Keratinocyte (primary cell): ENCODE measurements around the gene CCL4L2. TPM values are rescaled to one million over a fixed set of nuclear protein-coding genes. Genes with fewer than 3 reads are reported as not detected.
"Not testable (repeated sequence)": the region's sequence is repeated elsewhere in the genome, so short reads cannot be mapped to it uniquely, and the experiment has no call there.

Experiments
- DNase-seq: peaks from one replicate; pipeline ENCODE4 v3.0.0-alpha.2; 2011; ENCODE audit warnings: low read depth, missing footprints, low spot score
- FAIRE-seq: peaks from 2 replicates; lab custom pipeline; 2011; peaks lifted over from hg19 to GRCh38; lab: Jason Lieb, UNC
- H2AFZ ChIP-seq: 2 replicates; pipeline ENCODE4 v1.6.0; 2012; ENCODE audit warnings: low read length, control low read depth, inconsistent platforms; ENCODE audit not compliant: control insufficient read depth
- H3K27ac ChIP-seq: 2 replicates; pipeline ENCODE4 v1.5.1; 2011; ENCODE audit warnings: low read length; ENCODE audit not compliant: control insufficient read depth, insufficient read depth
- H3K27me3 ChIP-seq: 3 replicates; pipeline ENCODE4 v1.6.0; 2011; ENCODE audit warnings: low read length; ENCODE audit not compliant: control insufficient read depth, insufficient read depth; ENCODE audit errors: extremely low read depth
- H3K36me3 ChIP-seq, 2 experiments: 2 replicates in 1 of 2; 3 replicates in 1 of 2; pipeline ENCODE4 v1.5.1; 2011; ENCODE audit warnings: low read length in 2 of 2, mild to moderate bottlenecking in 1 of 2; ENCODE audit not compliant: control insufficient read depth in 2 of 2, insufficient read depth in 2 of 2; ENCODE audit errors: extremely low read depth in 1 of 2
- H3K4me1 ChIP-seq: 3 replicates; pipeline ENCODE4 v1.5.1; 2011; ENCODE audit warnings: low read length; ENCODE audit not compliant: control insufficient read depth, insufficient read depth; ENCODE audit errors: extremely low read depth
- H3K4me2 ChIP-seq: 3 replicates; pipeline ENCODE4 v1.6.0; 2011; ENCODE audit warnings: low read depth, low read length; ENCODE audit not compliant: control insufficient read depth, insufficient read depth; ENCODE audit errors: extremely low read depth
- H3K4me3 ChIP-seq, 3 experiments: fragments of 200-600 bp in 1 of 3; sonication (generic) in 1 of 3; 2 replicates in 2 of 3; 3 replicates in 1 of 3; pipeline ENCODE4 v1.5.1; 2011 to 2016; ENCODE audit warnings: low read length in 3 of 3, mild to moderate bottlenecking in 3 of 3, control low read depth in 2 of 3, inconsistent platforms in 1 of 3, low read depth in 1 of 3, mixed read lengths in 1 of 3, mixed run types in 1 of 3, moderate library complexity in 1 of 3; ENCODE audit not compliant: control insufficient read depth in 2 of 3, insufficient read depth in 2 of 3; ENCODE audit errors: extremely low read depth in 1 of 3
- H3K79me2 ChIP-seq: 2 replicates; pipeline ENCODE4 v1.6.0; 2012; ENCODE audit warnings: low read length; ENCODE audit not compliant: control insufficient read depth, insufficient read depth
- H3K9ac ChIP-seq: 3 replicates; pipeline ENCODE4 v1.6.0; 2011; ENCODE audit warnings: low read length; ENCODE audit not compliant: control insufficient read depth, insufficient read depth; ENCODE audit errors: extremely low read depth
- H3K9me1 ChIP-seq: 3 replicates; pipeline ENCODE4 v1.6.0; 2011; ENCODE audit warnings: low read length; ENCODE audit not compliant: control insufficient read depth, insufficient read depth; ENCODE audit errors: extremely low read depth
- H3K9me3 ChIP-seq: 2 replicates; pipeline ENCODE4 v1.5.1; 2012; ENCODE audit warnings: low read depth, low read length; ENCODE audit not compliant: control insufficient read depth
- H4K20me1 ChIP-seq: 3 replicates; pipeline ENCODE4 v1.6.0; 2011; ENCODE audit warnings: low read length; ENCODE audit not compliant: control insufficient read depth, insufficient read depth; ENCODE audit errors: extremely low read depth
- CTCF ChIP-seq, 3 experiments: IDR thresholded peaks in 1 of 3; conservative IDR thresholded peaks in 1 of 3; optimal IDR thresholded peaks in 1 of 3; 2 replicates in 2 of 3; 3 replicates in 1 of 3; pipeline versions ENCODE3 to v1.5.1; 2011; ENCODE audit warnings: low read length in 3 of 3, mild to moderate bottlenecking in 3 of 3, moderate library complexity in 2 of 3, control low read depth in 1 of 3, inconsistent platforms in 1 of 3; ENCODE audit not compliant: insufficient read depth in 2 of 3; ENCODE audit errors: extremely low read depth in 1 of 3
- EZH2 ChIP-seq: IDR thresholded peaks from one replicate; pipeline ENCODE4 v1.6.1; 2012; ENCODE audit warnings: inconsistent platforms, mild to moderate bottlenecking, low read length, moderate library complexity
- dilution Hi-C: fragments of 300-500 bp; cut with MboI; formaldehyde crosslinking; loops from one replicate; pipeline ENCODE4 v1.7.0; 2020; ENCODE audit warnings: low sequenced_read_pairs; ENCODE audit not compliant: extremely low pct_ligation_motif_present
- polyA plus RNA-seq, 5 experiments: library from polyadenylated mRNA; depleted of rRNA in 3 of 5; stranded (reverse) in 3 of 5; stranded (forward) in 1 of 5; unstranded in 1 of 5; fragments of >200 nt; gene quantifications; 1 replicate in 1 of 5; 2 replicates in 3 of 5; 3 replicates in 1 of 5; pipeline versions ENCODE4 v1.2.1 to v1.2.3, GENCODE V29; 2011 to 2012; ENCODE audit warnings: missing spikeins in 2 of 5, low read depth in 1 of 5, low replicate concordance in 1 of 5

The CCL4L2 gene
- polyA plus RNA-seq, 1 donor (not counting 4 experiments of a cell fraction or from before 2014, with no cell fraction given), result not detected

- Histone ChIP-seq H3K4me2 (no peak overlapping the region), H3K36me3 (no peaks in the 10 kb centered on the region), H3K79me2 (no peaks in the 10 kb centered on the region), H3K4me1 (peaks cover 7% of the 10 kb centered on the region), H4K20me1 (no peaks in the 10 kb centered on the region), H3K9me1 (no peaks in the 10 kb centered on the region), H3K4me3 (no peak overlapping the region), H3K9ac (no peak overlapping the region), H3K27me3 (peaks cover 5% of the 10 kb centered on the region), H3K9me3 (no peaks in the 10 kb centered on the region), H2AFZ (no peak overlapping the region), H3K27ac (no peak overlapping the region)
- TF ChIP-seq CTCF (optimal IDR thresholded peaks at IDR 0.05 in 1 of 3, IDR thresholded peaks at IDR 0.05 in 1 of 3, conservative IDR thresholded peaks at IDR 0.05 in 1 of 3; ENCODE audit: extremely low read depth in 1 of 3, insufficient read depth in 2 of 3, low read length in 3 of 3) (no peak), EZH2 (no peak)
- dilution Hi-C loops, result no loop called here
- no peak for FAIRE-seq
- DNase-seq, result no peak
These were observed 17.6 kb upstream of the CCL4L2 start for GRCh38 chr17:36193216-36193775.

- H3K9me3 ChIP-seq, dilution Hi-C loops, DNase-seq, H3K4me1 ChIP-seq, H3K4me2 ChIP-seq, H2AFZ ChIP-seq, H3K27ac ChIP-seq, H3K9me1 ChIP-seq, H3K9ac ChIP-seq, FAIRE-seq, H3K27me3 ChIP-seq, H3K36me3 ChIP-seq, H3K79me2 ChIP-seq, H4K20me1 ChIP-seq, H3K4me3 ChIP-seq: not testable (repeated sequence)
These were observed 16.6 kb upstream of the CCL4L2 start for GRCh38 chr17:36194147-36194831.

GRCh38 chr17:36194832-36195433 lies 15.9 kb upstream of the CCL4L2 start:
- FAIRE-seq, H3K9me3 ChIP-seq, DNase-seq, H3K4me1 ChIP-seq, H3K4me2 ChIP-seq, H3K36me3 ChIP-seq, H2AFZ ChIP-seq, H3K4me3 ChIP-seq, H3K27me3 ChIP-seq, H3K9me1 ChIP-seq, H3K79me2 ChIP-seq, H3K9ac ChIP-seq, H4K20me1 ChIP-seq, H3K27ac ChIP-seq, dilution Hi-C loops: not testable (repeated sequence)
